Tibial artery (tissue), 4 donors: ENCODE measurements around the gene C19orf12.

Experiments
- DNase-seq, 2 donors: peaks; one replicate each; pipeline ENCODE4 v3.0.0-alpha.2; 2019
- H3K27ac ChIP-seq, 2 donors: fragments of 200-600 bp; sonication (generic) in 1 of 2; 1 replicate in 1 of 2; 2 replicates in 1 of 2; pipeline ENCODE4 v1.5.1; 2018 to 2019; ENCODE audit warnings: mild to moderate bottlenecking in 1 of 2
- H3K27me3 ChIP-seq, 2 donors: fragments of 200-600 bp; sonication (generic) in 1 of 2; one replicate each; pipeline versions ENCODE4 v1.5.1 to v1.6.0; 2016 to 2019
- H3K36me3 ChIP-seq, 3 donors: fragments of 200-600 bp; sonication (generic) in 2 of 3; one replicate each; pipeline ENCODE4 v1.5.1; 2016 to 2019; ENCODE audit warnings: mild to moderate bottlenecking in 2 of 3
- H3K4me1 ChIP-seq, 4 donors: fragments of 200-600 bp; sonication (generic) in 2 of 4; 1 replicate in 3 of 4; 2 replicates in 1 of 4; pipeline ENCODE4 v1.5.1; 2016 to 2019
- H3K4me3 ChIP-seq, 2 donors: fragments of 200-600 bp; sonication (generic) in 1 of 2; 1 replicate in 1 of 2; 2 replicates in 1 of 2; pipeline ENCODE4 v1.5.1; 2018 to 2019; ENCODE audit warnings: mild to moderate bottlenecking in 2 of 2
- H3K9me3 ChIP-seq, 3 donors: fragments of 200-600 bp; sonication (generic) in 1 of 3; one replicate each; pipeline ENCODE4 v1.5.1; 2016 to 2019
- CTCF ChIP-seq, 2 experiments: fragments of 200-600 bp in 1 of 2; fragments of 450-650 bp in 1 of 2; IDR thresholded peaks; one replicate each; pipeline ENCODE4 v1.5.1; 2017 to 2019; ENCODE audit warnings: antibody characterized with exemption in 2 of 2, mild to moderate bottlenecking in 1 of 2, moderate library complexity in 1 of 2
- intact Hi-C: fragments of 100-400 bp; cut with DNase I; formaldehyde crosslinking; loops from one replicate; pipeline ENCODE4 v1.15.0; 2023; ENCODE audit warnings: low total_unique reads

The C19orf12 gene

GRCh38 chr19:29666578-29667386, 48.3 kb downstream of the C19orf12 start:
- Histone ChIP-seq H3K4me3 (peak overlapping the region; percentile 90 to 91), H3K36me3 (no peaks in the 10 kb centered on the region), H3K9me3 (no peaks in the 10 kb centered on the region), H3K27me3 (no peaks in the 10 kb centered on the region), H3K4me1 (peaks cover 0 to 81% (median 68%) of the 10 kb centered on the region in 4 donors), H3K27ac (peak overlapping the region; percentile 93)
- DNase-seq: peak; percentile 75 to 87
- intact Hi-C loops: no loop called here
- no peak for TF ChIP-seq CTCF (IDR thresholded peaks at IDR 0.05)

GRCh38 chr19:29665826-29666577, 49.1 kb downstream of the C19orf12 start:
- Histone ChIP-seq H3K4me3 (peak overlapping the region; percentile 90 to 91), H3K4me1 (peaks cover 0 to 80% (median 65%) of the 10 kb centered on the region in 4 donors), H3K9me3 (no peaks in the 10 kb centered on the region), H3K36me3 (no peaks in the 10 kb centered on the region), H3K27ac (peak overlapping the region; percentile 93), H3K27me3 (no peaks in the 10 kb centered on the region)
- DNase-seq: peak; percentile 79 to 93
- no peak for TF ChIP-seq CTCF (IDR thresholded peaks at IDR 0.05)
- intact Hi-C loops: no loop called here

- Histone ChIP-seq H3K9me3 (no peaks in the 10 kb centered on the region), H3K36me3 (no peaks in the 10 kb centered on the region), H3K27me3 (no peaks in the 10 kb centered on the region), H3K4me3 (peak within 1 kb of the TSS; percentile 90 to 91), H3K4me1 (peaks cover 0 to 75% (median 61%) of the 10 kb centered on the region in 4 donors), H3K27ac (peak within 1 kb of the TSS; percentile 93)
- DNase-seq: peak; percentile 87 to 95
- intact Hi-C loops: no loop called here
- TF ChIP-seq CTCF (IDR thresholded peaks at IDR 0.05): no peak
These were observed 49.7 kb downstream of the C19orf12 start, which contains the start of gene PLEKHF1 for GRCh38 chr19:29665215-29665825. TSS of gene PLEKHF1 (plus strand) at chr19:29665461. CDS start at chr19:29673840, 8,379 bp downstream.

- Histone ChIP-seq H3K27me3 (no peaks in the 10 kb centered on the region), H3K4me1 (peaks cover 0 to 75% (median 59%) of the 10 kb centered on the region in 4 donors), H3K9me3 (no peaks in the 10 kb centered on the region), H3K27ac (peak overlapping the region; percentile 93), H3K4me3 (peak overlapping the region; percentile 90 to 91), H3K36me3 (no peaks in the 10 kb centered on the region)
- TF ChIP-seq CTCF (IDR thresholded peaks at IDR 0.05): peak in 1 of 2 experiments; percentile 6
- intact Hi-C loops: loop anchor here (5.0 kb wide), 1 partner anchor 53 kb away; the partner anchor contains the start of gene C19orf12
- DNase-seq: no peak
These were observed 50.3 kb downstream of the C19orf12 start for GRCh38 chr19:29664753-29665214.
